ENCODE data around the gene SMDT1. TPM values are rescaled to one million over a fixed set of nuclear protein-coding genes. Genes with fewer than 3 reads are reported as not detected.

Gene SMDT1
- total and polyA plus RNA-seq, 8 donors: 2.9 to 232 (median 18.3) TPM

DNA sequence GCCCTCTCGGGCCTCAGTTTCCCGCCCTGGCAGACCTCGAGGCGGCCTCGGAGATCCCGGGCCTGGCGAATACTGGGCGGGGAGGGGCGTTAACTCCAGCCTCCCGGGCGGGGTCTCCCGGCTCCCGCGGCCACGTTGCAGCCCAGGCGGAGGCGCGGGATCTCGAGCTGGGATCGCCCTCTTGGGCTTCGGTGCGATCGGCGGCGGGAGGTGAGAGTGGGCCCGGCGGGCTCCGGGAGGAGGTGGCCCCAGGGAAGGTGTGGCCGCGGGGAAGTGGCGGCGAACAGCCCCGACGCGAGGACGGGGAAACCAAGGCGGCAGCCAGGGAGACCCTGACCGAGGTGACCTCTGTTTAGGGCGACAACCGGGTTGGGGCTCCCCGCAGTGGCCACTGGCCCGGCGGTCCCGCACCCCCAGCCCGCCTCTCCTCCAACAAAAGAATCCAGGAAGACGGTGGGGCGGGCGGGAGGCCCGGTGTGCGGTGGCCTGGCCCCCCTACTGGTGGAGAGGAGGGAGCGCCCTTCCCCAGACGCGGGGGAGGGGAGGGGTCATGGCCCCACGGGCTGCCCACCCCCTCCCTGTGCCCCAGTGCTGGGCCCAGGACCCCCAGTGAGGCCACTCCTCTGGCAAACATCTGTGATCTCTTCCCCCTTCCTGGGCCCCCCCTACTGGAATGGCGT is 5.2 kb upstream of the SMDT1 start, which contains the start of gene PHETA2:
PHETA2 (plus strand) TSS at position 117 of the 680 bp plus-strand sequence. CDS start 3,046 bp downstream, outside the sequence.
- DNase-seq: peak; percentile 61 to 85
- TF ChIP-seq, protein P1, sequence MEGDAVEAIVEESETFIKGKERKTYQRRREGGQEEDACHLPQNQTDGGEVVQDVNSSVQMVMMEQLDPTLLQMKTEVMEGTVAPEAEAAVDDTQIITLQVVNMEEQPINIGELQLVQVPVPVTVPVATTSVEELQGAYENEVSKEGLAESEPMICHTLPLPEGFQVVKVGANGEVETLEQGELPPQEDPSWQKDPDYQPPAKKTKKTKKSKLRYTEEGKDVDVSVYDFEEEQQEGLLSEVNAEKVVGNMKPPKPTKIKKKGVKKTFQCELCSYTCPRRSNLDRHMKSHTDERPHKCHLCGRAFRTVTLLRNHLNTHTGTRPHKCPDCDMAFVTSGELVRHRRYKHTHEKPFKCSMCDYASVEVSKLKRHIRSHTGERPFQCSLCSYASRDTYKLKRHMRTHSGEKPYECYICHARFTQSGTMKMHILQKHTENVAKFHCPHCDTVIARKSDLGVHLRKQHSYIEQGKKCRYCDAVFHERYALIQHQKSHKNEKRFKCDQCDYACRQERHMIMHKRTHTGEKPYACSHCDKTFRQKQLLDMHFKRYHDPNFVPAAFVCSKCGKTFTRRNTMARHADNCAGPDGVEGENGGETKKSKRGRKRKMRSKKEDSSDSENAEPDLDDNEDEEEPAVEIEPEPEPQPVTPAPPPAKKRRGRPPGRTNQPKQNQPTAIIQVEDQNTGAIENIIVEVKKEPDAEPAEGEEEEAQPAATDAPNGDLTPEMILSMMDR (IDR thresholded peaks at IDR 0.05): peak in 4 of 7 experiments; percentile 19 to 54 (median 30)
- TF ChIP-seq POLR2A (IDR thresholded peaks at IDR 0.05) (no peak), POLR2AphosphoS5 (IDR thresholded peaks at IDR 0.05) (peak in 1 of 3 donors; percentile 49)
- intact Hi-C loops (cut with DNase I; ENCODE audit: low total_unique reads): no loop called here
- Histone ChIP-seq H3K4me1 (peaks cover 47 to 79% (median 63%) of the 10 kb centered on the region in 4 donors), H3K9me3 (no peaks in the 10 kb centered on the region), H3K36me3 (peaks cover 7 to 22% (median 21%) of the 10 kb centered on the region in 4 donors), H3K27me3 (no peaks in the 10 kb centered on the region), H3K27ac (peak within 1 kb of the TSS; percentile 93 to 97 (median 95)), H3K4me3 (peak within 1 kb of the TSS; percentile 59 to 81 (median 68))
- WGBS, 5 donors: 0 to 2% (median 0%) methylated on average over 18 to 55 of the region's 55 CpGs

DNA sequence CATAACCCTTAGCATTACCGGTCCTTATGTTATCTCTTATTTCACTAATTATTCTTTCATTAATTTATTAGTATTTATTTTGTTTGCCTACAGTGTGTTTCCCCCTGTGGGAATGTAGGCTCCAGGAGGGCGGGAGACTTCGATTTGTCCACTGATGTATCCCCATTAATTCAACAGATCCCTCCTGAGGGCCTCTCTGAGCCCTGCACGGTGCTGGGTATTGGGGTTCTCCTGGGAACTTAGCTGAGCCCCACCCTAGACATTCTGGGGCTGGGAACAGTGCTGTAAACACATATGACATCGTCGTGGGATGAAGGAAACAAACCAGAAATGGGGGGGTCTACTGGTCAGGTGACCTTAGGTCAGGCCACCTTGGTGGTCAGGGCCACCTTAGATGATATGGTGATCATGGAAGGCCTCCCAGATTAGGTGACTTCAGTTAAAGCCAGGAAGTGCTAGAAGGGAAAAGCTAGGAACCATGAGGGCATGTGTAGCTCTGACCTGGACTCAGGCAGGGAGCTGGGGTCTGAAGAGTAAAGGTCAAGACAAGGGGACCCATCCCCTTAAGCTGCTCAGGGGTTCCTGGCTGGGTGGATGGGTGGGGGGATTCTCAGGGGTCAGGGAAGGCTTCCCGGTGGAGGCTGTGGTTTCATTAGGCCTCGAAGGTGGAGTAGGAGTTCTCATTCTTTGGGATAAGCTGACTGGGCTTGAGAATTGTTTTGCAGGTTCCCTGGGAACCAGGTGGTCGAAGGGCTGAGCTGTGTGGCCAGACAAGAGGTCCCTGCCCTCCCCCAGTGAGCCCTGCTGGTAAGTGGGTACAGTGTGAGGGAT is 4.4 kb upstream of the SMDT1 start:
- DNase-seq: peak in 1 of 2 donors; percentile 39

DNA sequence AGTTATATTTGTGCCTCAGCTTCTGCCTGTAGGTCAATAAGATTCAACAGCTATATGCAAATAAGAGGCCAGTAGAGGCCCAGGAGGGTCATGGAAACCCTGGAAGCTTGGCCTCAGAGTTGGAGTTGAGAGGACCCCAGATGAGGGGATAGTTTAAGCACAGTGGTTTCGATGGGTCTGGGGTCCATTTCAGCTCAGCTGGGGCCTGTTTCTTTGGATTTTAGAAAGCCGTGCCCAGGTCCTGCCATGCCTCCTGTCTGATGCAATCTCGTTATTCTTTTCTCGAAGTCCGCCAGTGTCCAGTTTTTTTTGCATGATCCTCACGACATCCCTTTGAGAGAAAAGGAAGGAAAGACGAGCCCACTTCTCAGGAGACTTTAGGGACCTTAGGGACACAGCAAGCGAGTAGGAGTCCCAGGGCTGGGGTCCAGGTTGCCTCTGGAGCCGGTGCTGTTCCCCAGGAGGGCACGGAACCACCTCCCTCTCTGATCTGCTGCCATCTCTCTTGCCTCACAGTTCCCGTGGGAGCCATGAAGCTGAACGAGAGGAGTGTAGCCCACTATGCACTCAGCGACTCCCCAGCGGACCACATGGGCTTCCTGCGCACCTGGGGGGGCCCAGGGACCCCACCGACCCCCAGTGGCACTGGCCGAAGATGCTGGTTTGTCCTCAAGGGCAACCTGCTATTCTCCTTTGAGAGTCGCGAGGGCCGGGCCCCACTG is 2.6 kb upstream of the SMDT1 start:
- Histone ChIP-seq H3K36me3 (peaks cover 7 to 24% (median 22%) of the 10 kb centered on the region in 4 donors), H3K27me3 (no peaks in the 10 kb centered on the region), H3K27ac (peak overlapping the region in 3 of 5 donors; percentile 96 to 99 (median 99)), H3K4me3 (no peak overlapping the region), H3K9me3 (no peaks in the 10 kb centered on the region), H3K4me1 (peaks cover 41 to 73% (median 59%) of the 10 kb centered on the region in 4 donors)
- DNase-seq: peak in 1 of 2 donors; percentile 22
- no peak for TF ChIP-seq POLR2A (IDR thresholded peaks at IDR 0.05)
- TF ChIP-seq, protein P1 (IDR thresholded peaks at IDR 0.05): no peak
- no peak for TF ChIP-seq POLR2AphosphoS5 (IDR thresholded peaks at IDR 0.05)
- TF ChIP-seq EP300 (IDR thresholded peaks at IDR 0.05): no peak
- intact Hi-C loops (cut with DNase I; ENCODE audit: low total_unique reads): no loop called here
- 89 to 95% (median 91%) methylated on average over 15 to 20 of the region's 20 CpGs for WGBS, 5 donors

More for the DNA sequence above, 4.4 kb upstream of the SMDT1 start:
- H3K9me3 ChIP-seq: no peaks in the 10 kb centered on the region
- H3K27me3 ChIP-seq: no peaks in the 10 kb centered on the region
- 46 to 57% (median 51%) methylated on average over 9 of the region's 9 CpGs for WGBS, 5 donors
- peak overlapping the region; percentile 59 to 81 (median 68) for H3K4me3 ChIP-seq
- H3K27ac ChIP-seq: peak overlapping the region; percentile 93 to 97 (median 95)
- peaks cover 7 to 22% (median 21%) of the 10 kb centered on the region in 4 donors for H3K36me3 ChIP-seq
- intact Hi-C loops (cut with DNase I; ENCODE audit: low total_unique reads): no loop called here
- TF ChIP-seq EP300 (IDR thresholded peaks at IDR 0.05) (no peak), POLR2AphosphoS5 (IDR thresholded peaks at IDR 0.05) (no peak), POLR2A (IDR thresholded peaks at IDR 0.05) (no peak)
- TF ChIP-seq, protein P1 (IDR thresholded peaks at IDR 0.05): no peak
- peaks cover 41 to 71% (median 56%) of the 10 kb centered on the region in 4 donors for H3K4me1 ChIP-seq
